ENCODE results near the gene EIF1AX.
"Not testable (repeated sequence)": the region's sequence is repeated elsewhere in the genome, so short reads cannot be mapped to it uniquely, and the experiment has no call there.

Gene EIF1AX

DNA sequence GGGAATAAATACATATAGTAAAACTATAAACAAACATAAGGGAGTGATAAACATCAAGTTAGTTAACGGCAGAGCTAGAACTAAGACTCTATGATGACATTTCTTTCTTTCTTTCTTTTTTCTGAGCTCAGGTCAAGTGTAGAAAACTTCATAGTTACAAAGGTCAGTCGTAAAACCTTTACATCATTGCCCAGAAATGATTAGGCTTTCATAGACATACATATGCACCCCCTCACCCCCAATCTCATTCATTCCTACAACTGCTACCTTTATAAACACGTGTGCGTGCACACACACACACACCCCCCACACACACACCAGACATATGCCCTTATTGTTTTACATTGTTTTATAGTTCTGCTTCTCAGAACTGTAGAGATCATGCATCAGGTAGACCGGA is 5.7 kb downstream of the EIF1AX start:
- TF ChIP-seq, protein P1, sequence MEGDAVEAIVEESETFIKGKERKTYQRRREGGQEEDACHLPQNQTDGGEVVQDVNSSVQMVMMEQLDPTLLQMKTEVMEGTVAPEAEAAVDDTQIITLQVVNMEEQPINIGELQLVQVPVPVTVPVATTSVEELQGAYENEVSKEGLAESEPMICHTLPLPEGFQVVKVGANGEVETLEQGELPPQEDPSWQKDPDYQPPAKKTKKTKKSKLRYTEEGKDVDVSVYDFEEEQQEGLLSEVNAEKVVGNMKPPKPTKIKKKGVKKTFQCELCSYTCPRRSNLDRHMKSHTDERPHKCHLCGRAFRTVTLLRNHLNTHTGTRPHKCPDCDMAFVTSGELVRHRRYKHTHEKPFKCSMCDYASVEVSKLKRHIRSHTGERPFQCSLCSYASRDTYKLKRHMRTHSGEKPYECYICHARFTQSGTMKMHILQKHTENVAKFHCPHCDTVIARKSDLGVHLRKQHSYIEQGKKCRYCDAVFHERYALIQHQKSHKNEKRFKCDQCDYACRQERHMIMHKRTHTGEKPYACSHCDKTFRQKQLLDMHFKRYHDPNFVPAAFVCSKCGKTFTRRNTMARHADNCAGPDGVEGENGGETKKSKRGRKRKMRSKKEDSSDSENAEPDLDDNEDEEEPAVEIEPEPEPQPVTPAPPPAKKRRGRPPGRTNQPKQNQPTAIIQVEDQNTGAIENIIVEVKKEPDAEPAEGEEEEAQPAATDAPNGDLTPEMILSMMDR (IDR thresholded peaks at IDR 0.05; ENCODE audit: low read depth, low read length) = no peak
- no peaks in the 10 kb centered on the region for H3K9me3 ChIP-seq
- no peaks in the 10 kb centered on the region for H3K27me3 ChIP-seq
- H3K36me3 ChIP-seq = peaks cover 39% of the 10 kb centered on the region
- no peaks in the 10 kb centered on the region for H3K4me1 ChIP-seq
- no peak overlapping the region for H3K4me3 ChIP-seq (ENCODE audit: low read depth, low read length)
- DNase-seq = no peak

DNA sequence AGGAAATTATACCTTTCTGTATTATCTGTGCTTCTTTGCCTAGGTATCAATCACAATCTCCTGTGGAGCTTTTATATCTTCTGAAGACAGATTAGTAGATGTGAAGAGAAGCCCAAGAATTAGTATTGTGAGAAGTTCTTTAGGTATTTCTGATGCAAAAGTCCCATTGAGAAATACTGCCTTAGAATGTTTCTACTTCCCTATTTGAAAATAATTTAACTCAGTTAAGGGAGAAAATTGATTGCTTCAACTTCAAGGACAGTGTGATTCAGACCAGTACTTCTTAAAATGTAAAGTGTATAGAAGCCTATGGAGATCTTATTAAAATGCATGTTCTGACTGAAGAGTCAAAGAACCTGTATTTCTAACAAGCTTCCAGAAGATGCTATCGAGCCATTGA is 9.0 kb downstream of the EIF1AX start:
- H3K36me3 ChIP-seq = peaks cover 33% of the 10 kb centered on the region
- no peaks in the 10 kb centered on the region for H3K9me3 ChIP-seq
- TF ChIP-seq, protein P1 (IDR thresholded peaks at IDR 0.05; ENCODE audit: low read depth, low read length) = no peak

DNA sequence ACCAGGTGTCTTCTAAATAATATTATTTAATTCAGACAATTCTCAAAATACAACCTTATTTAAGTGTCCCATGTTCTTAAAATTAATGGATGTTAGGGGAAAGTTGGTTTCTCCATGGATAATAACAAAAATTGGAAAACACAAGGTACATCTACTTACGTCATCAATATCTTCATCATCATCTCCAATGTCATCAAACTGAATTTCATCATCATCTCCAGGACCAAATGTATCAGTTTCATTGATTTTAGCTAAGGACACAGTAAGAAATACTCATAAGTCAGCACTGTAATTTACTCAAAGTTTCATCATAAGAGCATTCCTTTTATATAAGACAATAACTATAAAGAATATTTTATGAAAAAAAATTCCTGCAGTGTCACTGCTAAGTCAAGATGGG is 11.3 kb downstream of the EIF1AX start:
- Histone ChIP-seq H3K9me3 (no peaks in the 10 kb centered on the region), H3K4me3 (ENCODE audit: low read depth, low read length) (no peak overlapping the region), H3K36me3 (peaks cover 17% of the 10 kb centered on the region), H3K4me1 (no peaks in the 10 kb centered on the region), H3K27me3 (no peaks in the 10 kb centered on the region)
- TF ChIP-seq, protein P1 (IDR thresholded peaks at IDR 0.05; ENCODE audit: low read depth, low read length) = no peak
- DNase-seq = no peak

More for the DNA sequence above, 9.0 kb downstream of the EIF1AX start:
- no peaks in the 10 kb centered on the region for H3K4me1 ChIP-seq
- no peak for DNase-seq
- no peaks in the 10 kb centered on the region for H3K27me3 ChIP-seq
- H3K4me3 ChIP-seq (ENCODE audit: low read depth, low read length) = no peak overlapping the region

DNA sequence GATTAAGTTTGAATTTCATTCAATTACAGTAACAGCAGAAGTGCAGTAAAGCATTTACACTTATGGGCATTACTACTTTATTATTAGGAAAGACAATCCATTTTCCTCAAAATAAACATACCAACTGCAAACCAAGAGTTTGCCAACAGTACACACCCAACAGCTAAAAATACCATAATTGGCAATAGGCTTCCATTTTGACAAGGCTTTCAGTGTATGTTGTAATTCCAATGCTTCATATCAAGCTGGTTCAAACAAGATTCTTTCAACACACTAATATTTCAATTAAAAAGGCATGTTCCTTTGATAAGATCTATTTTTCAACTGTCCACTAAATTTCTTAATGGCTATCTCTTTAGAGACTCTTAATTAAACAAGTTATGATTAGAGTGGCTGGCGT is 12.1 kb downstream of the EIF1AX start:
- Histone ChIP-seq H3K4me1 (no peaks in the 10 kb centered on the region), H3K27me3 (no peaks in the 10 kb centered on the region), H3K9me3 (no peaks in the 10 kb centered on the region), H3K36me3 (peaks cover 17% of the 10 kb centered on the region), H3K4me3 (ENCODE audit: low read depth, low read length) (no peak overlapping the region)
- DNase-seq = no peak
- TF ChIP-seq, protein P1 (IDR thresholded peaks at IDR 0.05; ENCODE audit: low read depth, low read length) = no peak

DNA sequence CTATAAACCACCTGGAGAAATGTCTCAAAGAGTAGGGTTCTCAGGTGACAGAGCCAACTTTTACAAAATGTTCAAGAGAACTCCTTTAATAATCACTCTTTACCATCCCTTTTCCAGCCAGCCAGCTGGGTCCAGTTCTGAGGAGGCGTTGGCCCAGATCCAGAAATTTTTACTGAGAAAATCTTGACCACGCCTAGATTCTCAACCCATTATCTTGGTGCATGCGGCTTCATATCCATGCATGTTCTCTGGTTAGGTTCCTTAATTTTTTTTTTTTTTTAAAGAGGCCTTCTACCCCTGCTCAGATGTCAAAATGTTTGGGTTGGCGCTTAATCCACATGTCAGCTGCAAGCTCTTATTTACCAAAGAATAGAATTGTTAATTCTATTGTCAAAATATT is 13.0 kb downstream of the EIF1AX start:
- H3K27me3 ChIP-seq = no peaks in the 10 kb centered on the region
- no peaks in the 10 kb centered on the region for H3K4me1 ChIP-seq
- H3K4me3 ChIP-seq (ENCODE audit: low read depth, low read length) = no peak overlapping the region
- H3K9me3 ChIP-seq = no peaks in the 10 kb centered on the region
- no peak for DNase-seq
- TF ChIP-seq, protein P1 (IDR thresholded peaks at IDR 0.05; ENCODE audit: low read depth, low read length) = no peak
- H3K36me3 ChIP-seq = peaks cover 18% of the 10 kb centered on the region

DNA sequence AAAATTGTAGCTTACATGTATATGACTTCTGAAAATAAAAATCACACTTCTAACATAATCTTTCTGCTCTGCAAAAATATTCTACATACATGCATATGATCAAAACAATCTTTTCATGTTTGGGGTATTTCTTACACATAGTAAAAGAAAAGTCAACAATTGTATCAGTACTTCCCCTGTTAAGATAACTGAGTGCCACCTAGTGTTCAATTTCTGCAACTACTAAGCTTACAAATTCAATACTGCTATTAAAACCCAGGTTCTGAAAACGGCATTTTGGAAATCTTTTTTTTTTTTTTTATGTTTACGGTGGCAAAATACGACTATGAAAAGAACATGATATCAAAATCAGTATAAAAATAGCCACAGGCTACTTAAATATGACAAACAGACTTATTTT is 14.2 kb downstream of the EIF1AX start:
- DNase-seq; H3K4me3 ChIP-seq (ENCODE audit: low read depth, low read length); H3K4me1 ChIP-seq; H3K27me3 ChIP-seq; H3K9me3 ChIP-seq: not testable (repeated sequence)
- peaks cover 10% of the 10 kb centered on the region for H3K36me3 ChIP-seq
- TF ChIP-seq, protein P1 (IDR thresholded peaks at IDR 0.05; ENCODE audit: low read depth, low read length) = peak; percentile 16; the same call in 1 of the 2 replicates

DNA sequence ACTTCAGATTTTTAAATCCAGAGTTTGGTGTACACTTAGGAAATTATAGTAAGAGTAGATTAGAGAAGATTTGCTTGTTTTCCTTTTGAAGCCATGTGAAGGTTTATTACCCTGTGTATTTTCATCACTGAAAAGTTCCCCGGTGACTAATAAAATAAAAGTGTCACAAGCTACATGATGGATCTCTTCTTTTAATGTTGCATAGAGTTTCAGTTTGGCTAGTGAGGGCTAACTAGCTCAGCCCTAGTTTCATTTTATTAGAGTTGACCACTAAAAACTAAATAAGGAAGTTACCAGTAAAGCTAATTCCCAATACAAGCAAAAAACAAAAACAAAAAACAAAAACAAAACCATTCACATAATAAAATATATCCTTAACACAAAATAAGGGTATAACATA is 14.8 kb downstream of the EIF1AX start:
- DNase-seq; H3K27me3 ChIP-seq; H3K4me1 ChIP-seq; H3K9me3 ChIP-seq; H3K4me3 ChIP-seq (ENCODE audit: low read depth, low read length): not testable (repeated sequence)
- peaks cover 10% of the 10 kb centered on the region for H3K36me3 ChIP-seq
